A673 (cell line): ENCODE results near the gene DEXI. TPM values are rescaled to one million over a fixed set of nuclear protein-coding genes. Genes with fewer than 3 reads are reported as not detected.

Experiments used
- BruUV-seq: library from RNA; stranded (reverse); fragments of 400-500 nt; replicated peaks from 2 replicates; lab custom pipeline; 2021; lab: Mats Ljungman, UMichigan
- CTCF ChIA-PET: fragments of 300-600 bp; sonication (Branson Sonifier 250); formaldehyde crosslinking; loops from one replicate; lab custom pipeline; 2022; ENCODE audit warnings: antibody characterized with exemption; lab: Charles Lee
- POLR2A ChIA-PET: fragments of 300-600 bp; sonication (Branson Sonifier 250); formaldehyde crosslinking; loops from one replicate; lab custom pipeline; 2022; ENCODE audit warnings: antibody characterized with exemption; ENCODE audit not compliant: low non-redundant PET; lab: Charles Lee
- DNase-seq: peaks from one replicate; pipeline ENCODE4 v3.0.0-alpha.2; 2015; ENCODE audit warnings: low spot score
- H3K27ac ChIP-seq: fragments of 200-600 bp; sonication (generic); 2 replicates; pipeline ENCODE4 v1.5.1; 2016; ENCODE audit warnings: mixed run types, low read depth, mild to moderate bottlenecking, mixed read lengths, antibody characterized with exemption, low read length; ENCODE audit not compliant: poor library complexity, severe bottlenecking
- H3K27me3 ChIP-seq: fragments of 200-600 bp; sonication (generic); replicated peaks from 2 replicates; pipeline ENCODE4 v1.6.1; 2017; ENCODE audit warnings: mixed run types, low read depth, mild to moderate bottlenecking, mixed read lengths, antibody characterized with exemption, low read length; ENCODE audit not compliant: insufficient read depth, poor library complexity
- H3K36me3 ChIP-seq: fragments of 200-600 bp; sonication (generic); 2 replicates; pipeline ENCODE4 v1.6.1; 2016; ENCODE audit warnings: mixed run types, mild to moderate bottlenecking, mixed read lengths, antibody characterized with exemption, low read length; ENCODE audit not compliant: insufficient read depth, poor library complexity, severe bottlenecking
- H3K4me1 ChIP-seq: fragments of 200-600 bp; sonication (generic); 2 replicates; pipeline ENCODE4 v1.6.1; 2017; ENCODE audit warnings: mixed run types, mild to moderate bottlenecking, mixed read lengths, antibody characterized with exemption, low read length; ENCODE audit not compliant: insufficient read depth, poor library complexity, severe bottlenecking
- H3K4me3 ChIP-seq: fragments of 200-600 bp; sonication (generic); 2 replicates; pipeline ENCODE4 v1.5.1; 2016; ENCODE audit warnings: low read depth, mixed run types, mild to moderate bottlenecking, mixed read lengths, low read length; ENCODE audit not compliant: poor library complexity, severe bottlenecking
- H3K9me3 ChIP-seq: fragments of 200-600 bp; sonication (generic); 2 replicates; pipeline ENCODE4 v1.6.1; 2016; ENCODE audit warnings: mixed run types, low read depth, mild to moderate bottlenecking, mixed read lengths, antibody characterized with exemption, low read length; ENCODE audit not compliant: poor library complexity, severe bottlenecking
- CTCF ChIP-seq: fragments of 300-800, 200-600 bp; sonication (generic); conservative IDR thresholded peaks from 2 replicates; pipeline ENCODE4 v1.5.1; 2017; ENCODE audit warnings: low read depth, mild to moderate bottlenecking, antibody characterized with exemption, low read length, moderate library complexity, mixed read lengths
- EZH2 ChIP-seq: fragments of 200-600 bp; sonication (generic); IDR thresholded peaks from 2 replicates; pipeline ENCODE4 v1.6.1; 2017; ENCODE audit warnings: borderline replicate concordance, low read depth, mild to moderate bottlenecking, mixed read lengths, antibody characterized with exemption, low read length; ENCODE audit not compliant: poor library complexity, severe bottlenecking
- intact Hi-C: fragments of 100-400 bp; cut with micrococcal nuclease; formaldehyde crosslinking; loops from one replicate; pipeline ENCODE4 v1.10.0; 2022; ENCODE audit not compliant: unreplicated experiment
- total RNA-seq: library from RNA; stranded (reverse); gene quantifications from 2 replicates; pipeline ENCODE4 v1.2.3, GENCODE V29; 2021

The DEXI gene
- total RNA-seq, 1 experiment from 2014 or later, result 30.7 TPM

- no TSS peak for BruUV-seq
- intact Hi-C loops, result no loop called here
- H3K27me3 ChIP-seq, result no peaks in the 10 kb centered on the region
- H3K9me3 ChIP-seq, result no peaks in the 10 kb centered on the region
- H3K36me3 ChIP-seq, result no peaks in the 10 kb centered on the region
- TF ChIP-seq EZH2, result no peak
- ChIA-PET POLR2A (no interaction called here), CTCF (no interaction called here)
- no peak overlapping the region for H3K27ac ChIP-seq
- no peak overlapping the region for H3K4me3 ChIP-seq
- no peak for DNase-seq
- no peaks in the 10 kb centered on the region for H3K4me1 ChIP-seq
Measured at GRCh38 chr16:10978871-10979446, 36.7 kb upstream of the DEXI start.

GRCh38 chr16:10978124-10978523 lies 35.9 kb upstream of the DEXI start:
- BruUV-seq, result no TSS peak
- Histone ChIP-seq H3K4me1 (no peaks in the 10 kb centered on the region), H3K27ac (no peak overlapping the region), H3K9me3 (no peaks in the 10 kb centered on the region), H3K36me3 (peaks cover under 1% of the 10 kb centered on the region), H3K27me3 (no peaks in the 10 kb centered on the region), H3K4me3 (no peak overlapping the region)
- DNase-seq, result no peak
- ChIA-PET POLR2A (no interaction called here), CTCF (no interaction called here)
- intact Hi-C loops, result no loop called here
- no peak for TF ChIP-seq EZH2
- no peak for TF ChIP-seq CTCF

GRCh38 chr16:10976634-10977033 lies 34.4 kb upstream of the DEXI start:
- no TSS peak for BruUV-seq
- H3K27me3 ChIP-seq, result no peaks in the 10 kb centered on the region
- no peak overlapping the region for H3K4me3 ChIP-seq
- no peak for DNase-seq
- TF ChIP-seq EZH2 (no peak), CTCF (no peak)
- no peaks in the 10 kb centered on the region for H3K4me1 ChIP-seq
- ChIA-PET POLR2A (no interaction called here), CTCF (no interaction called here)
- peaks cover 5% of the 10 kb centered on the region for H3K36me3 ChIP-seq
- H3K27ac ChIP-seq, result no peak overlapping the region
- intact Hi-C loops, result no loop called here
- no peaks in the 10 kb centered on the region for H3K9me3 ChIP-seq

DNA sequence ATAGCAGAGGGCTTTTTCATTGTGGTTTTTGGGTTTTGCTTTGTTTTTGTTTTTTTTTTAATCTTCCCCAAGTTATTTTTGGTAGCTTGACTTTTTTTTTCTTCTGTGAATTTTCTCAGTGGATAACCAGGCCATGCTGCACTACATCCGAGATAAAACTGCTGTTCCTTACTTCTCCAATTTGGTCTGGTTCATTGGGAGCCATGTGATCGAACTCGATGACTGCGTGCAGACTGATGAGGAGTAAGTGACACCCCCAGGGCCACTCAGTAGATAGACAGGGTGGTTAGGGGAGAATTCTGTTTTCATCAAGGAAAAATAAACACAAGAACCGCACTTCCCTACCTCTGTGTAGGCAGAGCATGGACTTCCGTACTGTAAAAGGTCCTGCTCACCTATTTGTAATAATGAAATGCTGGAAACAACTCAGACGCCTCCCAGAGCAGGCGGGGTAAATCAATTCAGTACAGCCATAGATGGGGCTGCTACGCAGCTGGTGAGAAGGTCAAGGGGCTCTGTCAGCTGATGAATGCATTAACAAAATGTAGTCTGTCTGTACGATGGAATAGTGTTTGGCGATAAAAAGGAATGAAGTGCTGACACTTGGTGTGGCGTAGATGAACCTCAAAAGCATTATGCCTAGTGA lies 30.7 kb upstream of the DEXI start:
- no peak for DNase-seq
- TF ChIP-seq EZH2, result no peak
- TF ChIP-seq CTCF, result no peak
- Histone ChIP-seq H3K27me3 (no peaks in the 10 kb centered on the region), H3K27ac (no peak overlapping the region), H3K4me3 (no peak overlapping the region), H3K4me1 (no peaks in the 10 kb centered on the region), H3K9me3 (no peaks in the 10 kb centered on the region), H3K36me3 (peaks cover 10% of the 10 kb centered on the region)
- ChIA-PET POLR2A (no interaction called here), CTCF (no interaction called here)
- intact Hi-C loops, result no loop called here
- BruUV-seq, result no TSS peak
